HepG2 (cell line): ENCODE results near the gene CACNB4.

Source experiments
- ESRRA ChIP-seq: sonication (generic); formaldehyde crosslinking; IDR thresholded peaks from 2 replicates; pipeline ENCODE4 v1.5.1; 2020; ENCODE audit warnings: mild to moderate bottlenecking, low read depth, missing genetic modification reagents
- GABPA ChIP-seq, 2 experiments: IDR thresholded peaks; 2 replicates each; pipeline ENCODE4 v1.6.1; 2011 to 2016; ENCODE audit warnings: low read depth in 2 of 2, low read length in 1 of 2, missing biosample characterization in 1 of 2, missing genetic modification characterization in 1 of 2
- POLR2AphosphoS5 ChIP-seq: IDR thresholded peaks from 2 replicates; pipeline ENCODE4 v1.6.1; 2012; ENCODE audit warnings: low read depth, low read length
- ZNF704 ChIP-seq: sonication (generic); formaldehyde crosslinking; IDR thresholded peaks from 2 replicates; pipeline ENCODE4 v1.8.1; 2023; ENCODE audit warnings: mild to moderate bottlenecking, inconsistent platforms, moderate library complexity, missing genetic modification reagents, borderline replicate concordance

GRCh38 chr2:151914989-151915628, 183.7 kb downstream of the CACNB4 start:
- TF ChIP-seq GABPA (IDR thresholded peaks at IDR 0.05; ENCODE audit: low read depth, low read length) (no peak), GABPA (CRISPR knock-in tag; IDR thresholded peaks at IDR 0.05; ENCODE audit: low read depth) (no peak), ESRRA (CRISPR knock-in tag) (no peak), POLR2AphosphoS5 (no peak), ZNF704 (CRISPR knock-in tag) (no peak)
